Breast epithelium (tissue), 4 donors: ENCODE measurements around the gene FAF1. TPM values are rescaled to one million over a fixed set of nuclear protein-coding genes. Genes with fewer than 3 reads are reported as not detected.

Source experiments
- DNase-seq, 2 donors: peaks; one replicate each; pipeline ENCODE4 v3.0.0-alpha.2; 2019; ENCODE audit warnings: low spot score in 2 of 2
- H3K27ac ChIP-seq, 2 donors: fragments of 200-600 bp; sonication (generic) in 1 of 2; one replicate each; pipeline ENCODE4 v1.5.1; 2016 to 2019; ENCODE audit warnings: mild to moderate bottlenecking in 1 of 2
- H3K27me3 ChIP-seq, 2 donors: fragments of 200-600 bp; sonication (generic) in 1 of 2; one replicate each; pipeline versions ENCODE4 v1.5.1 to v1.6.0; 2017 to 2019; ENCODE audit warnings: control low read depth in 1 of 2, mild to moderate bottlenecking in 1 of 2
- H3K36me3 ChIP-seq: fragments of 200-600 bp; one replicate; pipeline ENCODE4 v1.5.1; 2019
- H3K4me1 ChIP-seq, 2 donors: fragments of 200-600 bp; sonication (generic); one replicate each; pipeline ENCODE4 v1.5.1; 2016 to 2019; ENCODE audit warnings: control low read depth in 1 of 2
- H3K4me3 ChIP-seq, 3 donors: fragments of 200-600 bp; sonication (generic); 1 replicate in 2 of 3; 2 replicates in 1 of 3; pipeline ENCODE4 v1.5.1; 2016 to 2019; ENCODE audit warnings: mild to moderate bottlenecking in 3 of 3, moderate library complexity in 2 of 3
- H3K9me3 ChIP-seq, 2 donors: fragments of 200-600 bp; sonication (generic) in 1 of 2; one replicate each; pipeline ENCODE4 v1.5.1; 2016 to 2019; ENCODE audit warnings: control low read depth in 1 of 2
- POLR2A ChIP-seq: fragments of 450-650 bp; IDR thresholded peaks from one replicate; pipeline ENCODE4 v1.6.1; 2016; ENCODE audit warnings: antibody characterized with exemption, mild to moderate bottlenecking, moderate library complexity
- POLR2AphosphoS5 ChIP-seq, 3 donors: sonication (generic); formaldehyde crosslinking; IDR thresholded peaks; one replicate each; pipeline ENCODE4 v1.6.1; 2017; ENCODE audit warnings: antibody characterized with exemption in 3 of 3
- intact Hi-C: fragments of 100-400 bp; cut with DNase I; formaldehyde crosslinking; loops from one replicate; pipeline ENCODE4 v1.15.1; 2023; ENCODE audit warnings: low total_unique reads
- total RNA-seq, 3 donors: library from RNA; depleted of rRNA; stranded (reverse); fragments of >200 nt; gene quantifications; one replicate each; pipeline ENCODE4 v1.1.0, GENCODE V29; 2016
- TF ChIP-seq, protein P1 (sequence below), 3 donors: fragments of 450-650 bp; IDR thresholded peaks; one replicate each; pipeline ENCODE4 v1.5.1; 2016 to 2017; ENCODE audit warnings: antibody characterized with exemption in 3 of 3, mild to moderate bottlenecking in 3 of 3, moderate library complexity in 3 of 3

FAF1 gene
- total RNA-seq, 3 donors from 2014 or later = 34.9 to 58.2 (median 42.0) TPM

DNA sequence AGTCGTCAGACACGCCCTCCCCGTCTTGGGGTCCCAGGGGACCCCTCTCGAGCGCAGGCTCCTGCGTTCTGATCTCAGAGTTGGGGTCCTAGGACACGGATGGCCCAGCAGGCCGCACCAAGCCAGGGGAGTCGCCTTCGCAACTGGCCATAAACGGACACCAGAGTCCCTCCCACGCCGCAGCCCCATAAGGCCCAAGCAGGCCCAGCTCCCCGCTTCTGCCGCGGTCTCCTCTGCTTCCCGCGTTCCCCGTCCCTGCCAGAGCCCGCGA lies 537.5 kb downstream of the FAF1 start:
- no peaks in the 10 kb centered on the region for H3K9me3 ChIP-seq
- no peak for DNase-seq
- intact Hi-C loops = no loop called here
- no peaks in the 10 kb centered on the region for H3K36me3 ChIP-seq
- no peak overlapping the region for H3K27ac ChIP-seq
- H3K27me3 ChIP-seq = peaks cover 12 to 98% of the 10 kb centered on the region in 2 donors
- peaks cover 4 to 6% of the 10 kb centered on the region in 2 donors for H3K4me1 ChIP-seq
- peak overlapping the region in 2 of 3 donors; percentile 36 to 56 for H3K4me3 ChIP-seq
- TF ChIP-seq POLR2A (no peak), POLR2AphosphoS5 (IDR thresholded peaks at IDR 0.05) (no peak)
- TF ChIP-seq, protein P1, sequence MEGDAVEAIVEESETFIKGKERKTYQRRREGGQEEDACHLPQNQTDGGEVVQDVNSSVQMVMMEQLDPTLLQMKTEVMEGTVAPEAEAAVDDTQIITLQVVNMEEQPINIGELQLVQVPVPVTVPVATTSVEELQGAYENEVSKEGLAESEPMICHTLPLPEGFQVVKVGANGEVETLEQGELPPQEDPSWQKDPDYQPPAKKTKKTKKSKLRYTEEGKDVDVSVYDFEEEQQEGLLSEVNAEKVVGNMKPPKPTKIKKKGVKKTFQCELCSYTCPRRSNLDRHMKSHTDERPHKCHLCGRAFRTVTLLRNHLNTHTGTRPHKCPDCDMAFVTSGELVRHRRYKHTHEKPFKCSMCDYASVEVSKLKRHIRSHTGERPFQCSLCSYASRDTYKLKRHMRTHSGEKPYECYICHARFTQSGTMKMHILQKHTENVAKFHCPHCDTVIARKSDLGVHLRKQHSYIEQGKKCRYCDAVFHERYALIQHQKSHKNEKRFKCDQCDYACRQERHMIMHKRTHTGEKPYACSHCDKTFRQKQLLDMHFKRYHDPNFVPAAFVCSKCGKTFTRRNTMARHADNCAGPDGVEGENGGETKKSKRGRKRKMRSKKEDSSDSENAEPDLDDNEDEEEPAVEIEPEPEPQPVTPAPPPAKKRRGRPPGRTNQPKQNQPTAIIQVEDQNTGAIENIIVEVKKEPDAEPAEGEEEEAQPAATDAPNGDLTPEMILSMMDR (IDR thresholded peaks at IDR 0.05) = no peak

DNA sequence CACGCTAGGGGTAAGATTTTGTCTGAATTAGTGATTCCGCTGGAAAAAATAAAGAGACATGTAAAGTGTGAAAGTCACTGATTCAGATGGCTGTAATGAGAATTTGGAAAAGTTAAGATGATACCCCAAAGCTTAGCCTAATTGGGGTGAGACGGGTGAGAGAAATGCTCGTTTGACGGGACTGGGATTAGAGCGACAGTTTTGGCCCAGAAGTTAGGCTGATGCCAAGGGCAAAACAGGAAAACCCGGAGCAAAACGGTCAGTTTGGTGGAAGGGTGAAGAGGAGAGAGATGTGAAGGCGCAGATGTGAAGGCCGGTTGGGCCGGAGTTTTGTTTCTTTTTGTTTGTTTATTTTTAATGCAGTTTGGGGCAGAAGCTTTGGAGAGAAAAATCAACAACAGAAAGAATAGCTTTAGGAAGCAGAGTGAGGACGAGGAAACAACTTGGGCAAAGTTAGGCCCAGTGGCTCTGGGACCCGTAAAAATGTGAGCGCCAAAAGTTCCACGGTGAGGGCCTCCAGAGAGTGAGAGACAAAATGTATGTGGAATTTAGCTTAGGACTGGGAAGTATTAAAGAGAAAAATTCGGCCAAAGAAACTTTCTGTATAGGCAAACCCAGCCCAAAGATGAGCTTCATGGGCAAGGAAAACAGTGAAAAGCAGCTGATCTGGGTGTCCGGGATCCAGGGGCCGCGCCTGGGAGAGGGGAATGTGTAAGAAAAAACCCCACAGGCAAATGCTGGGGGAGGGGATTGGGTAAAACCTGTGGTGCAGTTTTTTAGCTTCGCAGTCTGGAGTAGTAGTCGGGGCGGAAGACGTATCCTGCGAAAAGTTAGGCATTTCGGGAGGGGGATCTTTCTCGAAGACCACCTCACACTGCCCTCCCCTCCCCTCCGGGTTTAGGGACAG lies 538.0 kb downstream of the FAF1 start:
- intact Hi-C loops = no loop called here
- TF ChIP-seq POLR2AphosphoS5 (IDR thresholded peaks at IDR 0.05) = no peak
- TF ChIP-seq, protein P1 (IDR thresholded peaks at IDR 0.05) = no peak
- no peak for TF ChIP-seq POLR2A
- H3K4me1 ChIP-seq = peaks cover 4 to 6% of the 10 kb centered on the region in 2 donors

DNA sequence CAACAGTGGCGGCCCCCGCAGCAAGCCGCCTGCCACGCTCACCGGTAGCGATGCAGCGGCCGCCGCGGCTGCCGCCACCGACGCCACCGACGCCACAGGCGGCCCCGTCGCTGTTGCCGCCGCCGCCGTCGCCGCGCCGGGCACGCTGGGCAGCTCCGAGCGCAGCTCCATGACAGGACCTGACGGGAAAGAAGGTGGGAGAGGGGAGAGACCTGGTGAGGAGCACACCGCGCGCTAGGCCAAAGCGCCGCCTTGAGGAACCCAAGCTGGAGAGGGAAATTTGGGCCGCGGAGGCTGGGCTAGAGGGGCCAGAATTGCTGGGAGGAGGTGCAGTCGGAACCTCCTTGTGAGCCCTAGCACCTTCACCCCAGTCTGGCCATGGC lies 538.7 kb downstream of the FAF1 start:
- no peak for DNase-seq
- Histone ChIP-seq H3K4me3 (peak overlapping the region in 1 of 3 donors; percentile 38), H3K27me3 (peaks cover 17 to 98% of the 10 kb centered on the region in 2 donors)

More for the DNA sequence above, 538.0 kb downstream of the FAF1 start:
- Histone ChIP-seq H3K27me3 (peaks cover 12 to 98% of the 10 kb centered on the region in 2 donors), H3K4me3 (no peak overlapping the region), H3K9me3 (no peaks in the 10 kb centered on the region), H3K27ac (no peak overlapping the region), H3K36me3 (no peaks in the 10 kb centered on the region)
- no peak for DNase-seq

DNA sequence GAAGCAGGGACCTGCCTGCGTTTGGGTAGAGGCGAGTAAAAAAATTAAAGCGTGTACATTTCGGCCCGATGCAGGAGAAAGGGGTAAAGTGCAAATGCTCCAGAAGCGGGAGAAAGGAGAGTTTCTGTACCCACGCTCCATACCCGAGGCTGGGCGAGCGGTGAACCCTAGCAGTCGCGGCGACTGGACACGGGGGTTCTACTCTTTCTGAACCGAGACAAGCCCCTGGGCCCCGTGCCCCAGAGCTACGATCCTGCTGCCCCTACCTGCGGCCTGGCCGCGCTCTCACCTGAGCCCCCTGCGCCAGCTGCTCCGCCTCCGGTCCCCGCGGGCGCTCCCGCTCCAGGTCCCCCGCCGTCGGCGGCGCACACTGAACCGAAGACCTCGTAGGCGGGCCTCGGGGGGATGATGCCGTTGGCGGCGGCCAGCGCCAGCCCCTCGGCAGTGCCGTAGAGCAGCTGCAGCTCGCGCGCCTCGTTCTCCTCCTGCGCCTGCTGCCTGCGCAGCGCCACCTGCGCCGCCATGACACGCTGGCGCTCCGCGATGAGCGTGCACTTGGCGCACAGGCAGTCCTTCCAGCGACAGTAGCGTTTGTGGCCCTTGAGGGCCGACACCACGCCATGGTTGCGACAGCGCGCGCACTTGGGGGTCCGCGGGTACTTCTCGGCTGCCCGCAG lies 539.2 kb downstream of the FAF1 start:
- H3K9me3 ChIP-seq = no peaks in the 10 kb centered on the region
- H3K36me3 ChIP-seq = no peaks in the 10 kb centered on the region
- peak overlapping the region in 1 of 3 donors; percentile 38 for H3K4me3 ChIP-seq
- TF ChIP-seq POLR2AphosphoS5 (IDR thresholded peaks at IDR 0.05) (no peak), POLR2A (no peak)
- TF ChIP-seq, protein P1 (IDR thresholded peaks at IDR 0.05) = no peak
- intact Hi-C loops = no loop called here
- peaks cover 17 to 98% of the 10 kb centered on the region in 2 donors for H3K27me3 ChIP-seq
- no peak for DNase-seq
- peaks cover 4 to 6% of the 10 kb centered on the region in 2 donors for H3K4me1 ChIP-seq
- H3K27ac ChIP-seq = no peak overlapping the region

More for the DNA sequence above, 538.7 kb downstream of the FAF1 start:
- H3K4me1 ChIP-seq = peaks cover 4 to 6% of the 10 kb centered on the region in 2 donors
- no peak for TF ChIP-seq POLR2A
- TF ChIP-seq, protein P1 (IDR thresholded peaks at IDR 0.05) = no peak
- no peak for TF ChIP-seq POLR2AphosphoS5 (IDR thresholded peaks at IDR 0.05)
- no peak overlapping the region for H3K27ac ChIP-seq
- intact Hi-C loops = no loop called here
- no peaks in the 10 kb centered on the region for H3K9me3 ChIP-seq
- H3K36me3 ChIP-seq = no peaks in the 10 kb centered on the region
